Kidney (tissue), 14 donors: ENCODE results near the gene KRT83. TPM values are rescaled to one million over a fixed set of nuclear protein-coding genes. Genes with fewer than 3 reads are reported as not detected.
A peak's percentile ranks its signal among the peaks of the same experiment; 100 is the strongest.

Source experiments
- DNase-seq, 5 donors: peaks; one replicate each; pipeline ENCODE4 v3.0.0-alpha.2; 2013 to 2020
- FAIRE-seq: peaks from 2 replicates; lab custom pipeline; 2012; peaks lifted over from hg19 to GRCh38; lab: Jason Lieb, UNC
- H3K27ac ChIP-seq, 2 donors: one replicate each; pipeline ENCODE4 v1.7.0; 2013; ENCODE audit warnings: low read depth in 2 of 2, low read length in 2 of 2, inconsistent platforms in 1 of 2
- H3K27me3 ChIP-seq: one replicate; pipeline ENCODE4 v1.7.1; 2013; ENCODE audit warnings: low read length, inconsistent platforms; ENCODE audit not compliant: control insufficient read depth, insufficient read depth
- H3K36me3 ChIP-seq, 3 donors: one replicate each; pipeline versions ENCODE4 v1.7.0 to v1.7.1; 2013; ENCODE audit warnings: low read length in 3 of 3, control low read depth in 1 of 3, inconsistent platforms in 1 of 3; ENCODE audit not compliant: insufficient read depth in 3 of 3, control insufficient read depth in 2 of 3
- H3K4me1 ChIP-seq, 3 donors: one replicate each; pipeline versions ENCODE4 v1.7.0 to v1.7.1; 2013; ENCODE audit warnings: low read length in 3 of 3, inconsistent platforms in 1 of 3, low read depth in 1 of 3; ENCODE audit not compliant: control insufficient read depth in 2 of 3, insufficient read depth in 2 of 3
- H3K4me3 ChIP-seq, 3 donors: one replicate each; pipeline versions ENCODE4 v1.7.0 to v1.8.1; 2013; ENCODE audit warnings: low read length in 3 of 3, control low read depth in 1 of 3, inconsistent platforms in 1 of 3
- H3K9ac ChIP-seq, 3 donors: one replicate each; pipeline versions ENCODE4 v1.7.0 to v1.7.1; 2013; ENCODE audit warnings: low read length in 3 of 3, control low read depth in 1 of 3, inconsistent platforms in 1 of 3
- H3K9me3 ChIP-seq, 3 donors: one replicate each; pipeline versions ENCODE4 v1.7.0 to v1.7.1; 2013; ENCODE audit warnings: low read length in 3 of 3, control low read depth in 1 of 3, inconsistent platforms in 1 of 3; ENCODE audit not compliant: control insufficient read depth in 2 of 3, insufficient read depth in 1 of 3
- intact Hi-C: fragments of 100-400 bp; cut with DNase I; formaldehyde crosslinking; loops from one replicate; pipeline ENCODE4 v1.11.1; 2022
- polyA plus RNA-seq: library from polyadenylated mRNA; stranded (reverse); fragments of 350-450 nt; fragmentation: Illumina TruSeq; extraction: RNeasy Lipid Tissue Mini Kit (QIAGEN cat#74804); gene quantifications from one replicate; pipeline ENCODE4 v1.2.3, GENCODE V29; 2014; ENCODE audit warnings: low read depth, low replicate concordance; ENCODE audit not compliant: insufficient read depth
- total RNA-seq: library from RNA; stranded (reverse); fragmentation: NEBNext Ultra II Directional; extraction: Animal tissue kit (Norgen Biotek cat#: 25700); gene quantifications from one replicate; pipeline ENCODE4 v1.2.1, GENCODE V29; 2021
- TF ChIP-seq, protein P1 (sequence below): IDR thresholded peaks from 3 replicates; pipeline ENCODE4 v1.5.1; 2012; ENCODE audit warnings: mild to moderate bottlenecking, moderate library complexity, borderline replicate concordance; ENCODE audit not compliant: insufficient read depth; ENCODE audit errors: extremely low read depth
- donor health status: control.
- donor health status: control.
- donor health status: control.
- donor health status: control.
- donor health status: control.
- donor health status: DM: yes; HTN: yes; CAD: no.
- donor health status: Normal renal cell carcinoma (clear cell type).

The KRT83 gene
- total and polyA plus RNA-seq, 2 donors from 2014 or later, result not detected

DNA sequence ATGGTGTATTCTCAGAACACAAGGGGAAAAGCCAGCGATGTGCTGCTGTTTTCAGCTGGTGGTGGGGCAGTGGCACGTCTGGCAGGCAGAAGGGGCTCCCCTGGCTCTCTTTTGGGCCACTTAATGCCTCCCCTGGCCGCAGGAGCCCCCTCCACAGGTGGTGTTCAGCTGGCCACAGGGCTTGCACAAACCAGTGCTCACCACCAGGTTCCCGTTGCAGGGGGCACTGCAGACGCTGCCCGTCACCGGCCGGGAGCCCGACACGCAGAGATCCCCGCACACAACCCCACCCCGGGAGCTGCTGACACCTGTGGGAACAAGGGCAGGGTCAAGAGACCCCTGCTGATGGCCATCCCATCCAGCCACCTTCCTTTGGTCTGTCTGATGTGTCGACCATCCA is 6.7 kb downstream of the KRT83 start:
- TF ChIP-seq, protein P1, sequence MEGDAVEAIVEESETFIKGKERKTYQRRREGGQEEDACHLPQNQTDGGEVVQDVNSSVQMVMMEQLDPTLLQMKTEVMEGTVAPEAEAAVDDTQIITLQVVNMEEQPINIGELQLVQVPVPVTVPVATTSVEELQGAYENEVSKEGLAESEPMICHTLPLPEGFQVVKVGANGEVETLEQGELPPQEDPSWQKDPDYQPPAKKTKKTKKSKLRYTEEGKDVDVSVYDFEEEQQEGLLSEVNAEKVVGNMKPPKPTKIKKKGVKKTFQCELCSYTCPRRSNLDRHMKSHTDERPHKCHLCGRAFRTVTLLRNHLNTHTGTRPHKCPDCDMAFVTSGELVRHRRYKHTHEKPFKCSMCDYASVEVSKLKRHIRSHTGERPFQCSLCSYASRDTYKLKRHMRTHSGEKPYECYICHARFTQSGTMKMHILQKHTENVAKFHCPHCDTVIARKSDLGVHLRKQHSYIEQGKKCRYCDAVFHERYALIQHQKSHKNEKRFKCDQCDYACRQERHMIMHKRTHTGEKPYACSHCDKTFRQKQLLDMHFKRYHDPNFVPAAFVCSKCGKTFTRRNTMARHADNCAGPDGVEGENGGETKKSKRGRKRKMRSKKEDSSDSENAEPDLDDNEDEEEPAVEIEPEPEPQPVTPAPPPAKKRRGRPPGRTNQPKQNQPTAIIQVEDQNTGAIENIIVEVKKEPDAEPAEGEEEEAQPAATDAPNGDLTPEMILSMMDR, result no peak
- Histone ChIP-seq H3K4me1 (no peaks in the 10 kb centered on the region), H3K9ac (no peak overlapping the region), H3K9me3 (no peaks in the 10 kb centered on the region), H3K4me3 (no peak overlapping the region), H3K36me3 (no peaks in the 10 kb centered on the region), H3K27me3 (no peaks in the 10 kb centered on the region), H3K27ac (no peak overlapping the region)
- intact Hi-C loops, result no loop called here
- DNase-seq (no peak), FAIRE-seq (no peak)

GRCh38 chr12:52313926-52314325 is 7.3 kb downstream of the KRT83 start:
- DNase-seq, result no peak
- no peaks in the 10 kb centered on the region for H3K27me3 ChIP-seq
- H3K36me3 ChIP-seq, result no peaks in the 10 kb centered on the region
- FAIRE-seq, result no peak
- H3K4me3 ChIP-seq, result no peak overlapping the region
- no peaks in the 10 kb centered on the region for H3K9me3 ChIP-seq
- H3K4me1 ChIP-seq, result no peaks in the 10 kb centered on the region
- intact Hi-C loops, result no loop called here
- H3K27ac ChIP-seq, result no peak overlapping the region
- TF ChIP-seq, protein P1, result no peak
- H3K9ac ChIP-seq, result no peak overlapping the region

GRCh38 chr12:52313461-52313860 is 7.7 kb downstream of the KRT83 start:
- Histone ChIP-seq H3K4me3 (no peak overlapping the region), H3K9me3 (no peaks in the 10 kb centered on the region), H3K27me3 (no peaks in the 10 kb centered on the region), H3K36me3 (no peaks in the 10 kb centered on the region), H3K27ac (no peak overlapping the region), H3K4me1 (no peaks in the 10 kb centered on the region), H3K9ac (no peak overlapping the region)
- intact Hi-C loops, result no loop called here
- FAIRE-seq (no peak), DNase-seq (peak in 1 of 5 donors; percentile 11)
- TF ChIP-seq, protein P1, result no peak

GRCh38 chr12:52312086-52312485 is 9.1 kb downstream of the KRT83 start:
- Histone ChIP-seq H3K27ac (no peak overlapping the region), H3K4me1 (no peaks in the 10 kb centered on the region), H3K4me3 (no peak overlapping the region), H3K9ac (no peak overlapping the region), H3K27me3 (no peaks in the 10 kb centered on the region), H3K9me3 (no peaks in the 10 kb centered on the region), H3K36me3 (no peaks in the 10 kb centered on the region)
- DNase-seq (peak in 1 of 5 donors; percentile 13), FAIRE-seq (no peak)
- intact Hi-C loops, result no loop called here
- TF ChIP-seq, protein P1, result no peak
